H1 (cell line): ENCODE measurements around the gene COL8A1. TPM values are rescaled to one million over a fixed set of nuclear protein-coding genes. Genes with fewer than 3 reads are reported as not detected.

Experiments
- CTCF ChIA-PET: fragments of 300-600 bp; sonication (Branson Sonifier 250); formaldehyde crosslinking; loops from one replicate; lab custom pipeline; 2021; ENCODE audit not compliant: partially characterized antibody; lab: Charles Lee
- POLR2A ChIA-PET: fragments of 300-600 bp; sonication (Branson Sonifier 250); formaldehyde crosslinking; loops from one replicate; lab custom pipeline; 2021; ENCODE audit warnings: inconsistent platforms; ENCODE audit not compliant: partially characterized antibody; lab: Charles Lee
- DNase-seq, 2 experiments: peaks; one replicate each; pipeline versions ENCODE4 v3.0.0 to v3.0.0-alpha.2; 2010 to 2022; ENCODE audit warnings: low spot score in 2 of 2, low read depth in 1 of 2, mixed read lengths in 1 of 2
- FAIRE-seq: peaks from 2 replicates; lab custom pipeline; 2011; peaks lifted over from hg19 to GRCh38; lab: Jason Lieb, UNC
- H2AFZ ChIP-seq: 2 replicates; pipeline ENCODE4 v1.8.1; 2012; ENCODE audit warnings: low read length, inconsistent platforms
- H2AK5ac ChIP-seq: 2 replicates; pipeline ENCODE4 v1.6.1; 2013; ENCODE audit warnings: low read depth, low read length
- H2BK120ac ChIP-seq: replicated peaks from 2 replicates; pipeline ENCODE3; 2013; ENCODE audit warnings: low read depth, low read length, inconsistent platforms
- H2BK12ac ChIP-seq: 2 replicates; pipeline ENCODE4 v1.6.1; 2013; ENCODE audit warnings: low read depth, low read length
- H2BK15ac ChIP-seq: 2 replicates; pipeline ENCODE4 v1.6.1; 2013; ENCODE audit warnings: low read length
- H2BK20ac ChIP-seq: 2 replicates; pipeline ENCODE4 v1.6.1; 2013; ENCODE audit warnings: low read length
- H2BK5ac ChIP-seq: 2 replicates; pipeline ENCODE4 v1.6.1; 2013; ENCODE audit warnings: low read depth, low read length
- H3K14ac ChIP-seq: 2 replicates; pipeline ENCODE4 v1.6.1; 2013; ENCODE audit warnings: inconsistent platforms; ENCODE audit not compliant: insufficient read length
- H3K18ac ChIP-seq: 2 replicates; pipeline ENCODE4 v1.6.1; 2013; ENCODE audit warnings: low read length; ENCODE audit errors: extremely low read depth
- H3K23ac ChIP-seq: 2 replicates; pipeline ENCODE4 v1.6.1; 2013; ENCODE audit warnings: inconsistent platforms; ENCODE audit not compliant: insufficient read length
- H3K23me2 ChIP-seq: 2 replicates; pipeline ENCODE4 v1.6.1; 2013; ENCODE audit warnings: low read depth, low read length
- H3K27ac ChIP-seq: 2 replicates; pipeline ENCODE4 v1.6.1; 2011; ENCODE audit warnings: low read depth, low read length, inconsistent platforms
- H3K27me3 ChIP-seq, 4 experiments: replicated peaks in 1 of 4; 1 replicate in 1 of 4; 2 replicates in 3 of 4; pipeline versions ENCODE4 v1.6.1 to v1.8.1; 2011 to 2013; ENCODE audit warnings: low read length in 3 of 4, mild to moderate bottlenecking in 3 of 4, inconsistent platforms in 2 of 4, mixed read lengths in 2 of 4, moderate library complexity in 1 of 4; ENCODE audit not compliant: control insufficient read depth in 3 of 4, insufficient read depth in 3 of 4; ENCODE audit errors: extremely low read depth in 1 of 4
- H3K36me3 ChIP-seq, 4 experiments: 2 replicates each; pipeline versions ENCODE4 v1.6.1 to v1.8.1; 2011 to 2013; ENCODE audit warnings: mild to moderate bottlenecking in 4 of 4, low read length in 3 of 4, moderate library complexity in 2 of 4, control low read depth in 1 of 4, inconsistent platforms in 1 of 4; ENCODE audit not compliant: insufficient read depth in 4 of 4, control insufficient read depth in 2 of 4
- H3K4ac ChIP-seq: replicated peaks from 2 replicates; pipeline ENCODE3; 2013; ENCODE audit warnings: low read length, low read depth, mixed read lengths, inconsistent platforms; ENCODE audit not compliant: insufficient read length
- H3K4me1 ChIP-seq, 4 experiments: replicated peaks in 1 of 4; 1 replicate in 1 of 4; 2 replicates in 3 of 4; pipeline versions ENCODE4 v1.6.1 to v1.8.1; 2011 to 2013; ENCODE audit warnings: low read length in 3 of 4, inconsistent platforms in 2 of 4, mixed read lengths in 1 of 4; ENCODE audit not compliant: insufficient read depth in 4 of 4, control insufficient read depth in 3 of 4
- H3K4me2 ChIP-seq, 2 experiments: 2 replicates each; pipeline versions ENCODE4 v1.6.1 to v1.8.1; 2011 to 2013; ENCODE audit warnings: low read depth in 2 of 2, low read length in 2 of 2, control low read depth in 1 of 2, inconsistent platforms in 1 of 2, mild to moderate bottlenecking in 1 of 2; ENCODE audit not compliant: insufficient read depth in 1 of 2
- H3K4me3 ChIP-seq, 4 experiments: fragments of 200-600, 300-600 bp in 1 of 4; sonication (generic), shearing (Covaris generic), sonication (Bioruptor Twin) in 1 of 4; 2 replicates each; pipeline versions ENCODE4 v1.5.1 to v1.8.1; 2011 to 2016; ENCODE audit warnings: low read length in 4 of 4, low read depth in 3 of 4, control low read depth in 2 of 4, inconsistent platforms in 2 of 4, mild to moderate bottlenecking in 2 of 4, mixed read lengths in 1 of 4, moderate library complexity in 1 of 4; ENCODE audit not compliant: insufficient read depth in 2 of 4; ENCODE audit errors: extremely low read depth in 1 of 4
- H3K56ac ChIP-seq: replicated peaks from 2 replicates; pipeline ENCODE3; 2013; ENCODE audit warnings: low read depth, mild to moderate bottlenecking, mixed read lengths, low read length, inconsistent platforms; ENCODE audit not compliant: insufficient read length
- H3K79me1 ChIP-seq: 2 replicates; pipeline ENCODE4 v1.6.1; 2013; ENCODE audit warnings: low read depth, low read length, control low read depth
- H3K79me2 ChIP-seq, 2 experiments: 2 replicates each; pipeline versions ENCODE4 v1.6.1 to v1.8.1; 2012 to 2013; ENCODE audit warnings: low read length in 2 of 2, mild to moderate bottlenecking in 2 of 2, inconsistent platforms in 1 of 2; ENCODE audit not compliant: insufficient read depth in 2 of 2, control insufficient read depth in 1 of 2
- H3K9ac ChIP-seq, 4 experiments: replicated peaks in 1 of 4; 1 replicate in 1 of 4; 2 replicates in 3 of 4; pipeline versions ENCODE4 v1.6.1 to v1.8.1; 2011 to 2013; ENCODE audit warnings: low read depth in 3 of 4, low read length in 3 of 4, control low read depth in 2 of 4, mild to moderate bottlenecking in 2 of 4, moderate library complexity in 2 of 4, inconsistent platforms in 1 of 4; ENCODE audit errors: extremely low read depth in 1 of 4
- H3K9me3 ChIP-seq, 2 experiments: 2 replicates each; pipeline versions ENCODE4 v1.6.1 to v1.8.1; 2012 to 2013; ENCODE audit warnings: mild to moderate bottlenecking in 2 of 2, moderate library complexity in 2 of 2, control low read depth in 1 of 2, inconsistent platforms in 1 of 2, low read depth in 1 of 2, low read length in 1 of 2, mixed read lengths in 1 of 2; ENCODE audit not compliant: insufficient read depth in 2 of 2
- H4K20me1 ChIP-seq, 2 experiments: replicated peaks in 1 of 2; 2 replicates each; pipeline versions ENCODE3 to v1.8.1; 2011 to 2013; ENCODE audit warnings: inconsistent platforms in 2 of 2, low read length in 2 of 2, mild to moderate bottlenecking in 1 of 2; ENCODE audit not compliant: insufficient read depth in 2 of 2, control insufficient read depth in 1 of 2
- H4K5ac ChIP-seq: 2 replicates; pipeline ENCODE4 v1.6.1; 2013; ENCODE audit warnings: low read length, low read depth, mixed read lengths, inconsistent platforms; ENCODE audit not compliant: insufficient read length
- H4K8ac ChIP-seq: 2 replicates; pipeline ENCODE4 v1.8.0; 2013; ENCODE audit warnings: mild to moderate bottlenecking, moderate library complexity, low read length, inconsistent platforms; ENCODE audit not compliant: insufficient read depth; ENCODE audit errors: extremely low read depth
- H4K91ac ChIP-seq: replicated peaks from 2 replicates; pipeline ENCODE3; 2013; ENCODE audit warnings: low read length, mixed read lengths, inconsistent platforms; ENCODE audit not compliant: insufficient read length
- PHF8 ChIP-seq: fragments of 200-600 bp; sonication (generic); conservative IDR thresholded peaks from 2 replicates; pipeline ENCODE4 v1.7.1; 2012; ENCODE audit warnings: low read depth, mild to moderate bottlenecking, inconsistent platforms, low read length, moderate library complexity
- RBBP5 ChIP-seq: IDR thresholded peaks from 2 replicates; pipeline ENCODE4 v1.7.1; 2012; ENCODE audit warnings: low read depth, mild to moderate bottlenecking, inconsistent platforms, low read length, moderate library complexity, borderline replicate concordance
- WGBS, 2 experiments: shearing (Covaris generic) in 1 of 2; methylation state at CpG; one replicate each; pipeline versions ENCODE4 v1.1.6 to v1.1.7; 2013 to 2015; ENCODE audit warnings: low lambda C conversion rate in 2 of 2, mixed read lengths in 2 of 2, inconsistent platforms in 1 of 2, low coverage in 1 of 2, missing lambda C conversion rate in 1 of 2; ENCODE audit not compliant: insufficient replicate concordance in 2 of 2, insufficient coverage in 1 of 2, insufficient read length in 1 of 2; ENCODE audit errors: extremely low coverage in 1 of 2, missing lambda C conversion rate in 1 of 2; 5-methylcytosine and 5-hydroxymethylcytosine counted together
- polyA plus RNA-seq, 7 experiments: library from polyadenylated mRNA; depleted of rRNA in 3 of 7; stranded (reverse) in 5 of 7; unstranded in 2 of 7; fragments of >200 nt in 5 of 7; fragments of 200-250 nt in 2 of 7; gene quantifications; 1 replicate in 5 of 7; 2 replicates in 1 of 7; 4 replicates in 1 of 7; pipeline versions ENCODE4 v1.2.1 to v1.2.3, GENCODE V29; 2011 to 2013; ENCODE audit warnings: missing spikeins in 2 of 7, mixed read lengths in 2 of 7
- total RNA-seq: library from RNA; stranded (reverse); fragmentation: NEBNext Ultra II Directional; extraction: Animal tissue kit (Norgen Biotek cat#: 25700); gene quantifications from 2 replicates; pipeline ENCODE4 v1.2.1, GENCODE V29; 2021

Gene COL8A1
- total and polyA plus RNA-seq, 2 of the 8 experiments (the other 6 are each of a cell fraction or from before 2014, with no cell fraction given) = 0.21 to 1.2 TPM

DNA sequence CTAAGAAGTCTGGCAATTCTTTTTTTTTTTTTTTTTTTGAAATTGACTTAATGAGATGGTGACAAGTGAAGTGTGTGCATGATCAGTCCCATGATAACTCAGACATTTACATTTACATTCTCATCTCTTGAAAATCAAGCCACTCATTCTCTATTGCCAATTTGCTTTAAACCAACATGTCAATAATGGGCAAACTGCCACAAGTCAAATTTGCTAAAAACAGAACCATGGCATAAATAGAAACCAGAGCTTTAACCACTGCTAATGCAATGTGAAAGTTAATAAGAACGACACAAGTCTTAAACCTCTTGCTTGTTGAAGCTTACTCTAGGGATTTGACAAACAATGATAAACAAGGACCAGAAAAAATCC lies 12.0 kb upstream of the COL8A1 start:
- no peaks in the 10 kb centered on the region for H4K20me1 ChIP-seq
- no peaks in the 10 kb centered on the region for H3K4me1 ChIP-seq
- H3K4me3 ChIP-seq = no peak overlapping the region
- no peak overlapping the region for H2BK12ac ChIP-seq
- H2BK5ac ChIP-seq = no peak overlapping the region
- H3K9me3 ChIP-seq = no peaks in the 10 kb centered on the region
- no peaks in the 10 kb centered on the region for H3K27me3 ChIP-seq
- H3K14ac ChIP-seq = no peak overlapping the region
- no peak overlapping the region for H4K91ac ChIP-seq
- H3K4me2 ChIP-seq = no peak overlapping the region
- TF ChIP-seq RBBP5 = no peak
- no peak for TF ChIP-seq PHF8
- ChIA-PET POLR2A (no interaction called here), CTCF (interaction anchor here (0.8 to 1.2 kb wide), 3 partner anchors 11 to 18 kb away, joined by 3 to 4 read pairs (median 3); no protein-coding TSS in a partner anchor)
- H3K27ac ChIP-seq = no peak overlapping the region
- H2BK15ac ChIP-seq = no peak overlapping the region
- H3K4ac ChIP-seq = no peak overlapping the region
- H3K9ac ChIP-seq = no peak overlapping the region
- H2BK20ac ChIP-seq = no peak overlapping the region
- no peak overlapping the region for H3K18ac ChIP-seq
- H3K56ac ChIP-seq = no peak overlapping the region
- no peak overlapping the region for H2AFZ ChIP-seq
- no peak overlapping the region for H4K5ac ChIP-seq
- FAIRE-seq (no peak), DNase-seq (no peak)
- 100% methylated on average over 1 of the region's 1 CpG; no CpG with 5 or more reads in 1 of the 2 experiments for WGBS, 2 experiments
- no peaks in the 10 kb centered on the region for H3K79me2 ChIP-seq
- H3K23me2 ChIP-seq = no peaks in the 10 kb centered on the region
- H2BK120ac ChIP-seq = no peak overlapping the region
- no peak overlapping the region for H3K23ac ChIP-seq
- H4K8ac ChIP-seq = no peak overlapping the region
- no peak overlapping the region for H2AK5ac ChIP-seq
- no peaks in the 10 kb centered on the region for H3K79me1 ChIP-seq
- no peaks in the 10 kb centered on the region for H3K36me3 ChIP-seq
